ENCODE data around the gene ARID1A. TPM values are rescaled to one million over a fixed set of nuclear protein-coding genes. Genes with fewer than 3 reads are reported as not detected.

Gene ARID1A
- polyA plus RNA-seq, 1 donor (not counting 4 experiments of a cell fraction or from before 2014, with no cell fraction given) = 10.2 TPM

DNA sequence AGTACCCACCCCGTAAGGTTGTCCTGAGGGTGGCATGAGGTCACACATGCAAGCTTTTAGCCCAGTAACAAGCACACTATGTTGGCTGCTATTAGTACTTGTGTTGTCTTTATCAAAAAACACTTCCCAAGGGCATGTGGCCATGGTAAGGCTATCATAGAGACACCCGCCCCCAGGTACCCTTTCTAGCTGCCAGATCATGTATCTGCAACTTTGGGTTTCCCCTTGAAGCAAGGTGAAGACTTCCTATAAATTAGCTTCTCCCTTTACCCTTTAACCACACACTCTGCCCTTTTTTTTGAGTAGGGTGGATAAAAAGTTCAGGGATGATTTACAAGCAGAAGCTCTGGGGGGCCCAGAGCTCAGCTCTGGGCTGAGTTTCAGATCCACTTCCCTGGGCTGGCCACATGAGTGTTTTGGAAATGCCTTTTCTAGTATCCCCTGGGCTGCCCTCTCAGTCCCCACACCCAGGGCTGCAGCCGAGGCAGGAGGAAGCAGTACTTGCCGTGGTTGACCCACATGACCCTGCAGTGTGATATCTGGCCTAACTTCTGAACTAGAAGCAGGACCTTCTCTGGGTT is 132.7 kb downstream of the ARID1A start:
- TF ChIP-seq, protein P1, sequence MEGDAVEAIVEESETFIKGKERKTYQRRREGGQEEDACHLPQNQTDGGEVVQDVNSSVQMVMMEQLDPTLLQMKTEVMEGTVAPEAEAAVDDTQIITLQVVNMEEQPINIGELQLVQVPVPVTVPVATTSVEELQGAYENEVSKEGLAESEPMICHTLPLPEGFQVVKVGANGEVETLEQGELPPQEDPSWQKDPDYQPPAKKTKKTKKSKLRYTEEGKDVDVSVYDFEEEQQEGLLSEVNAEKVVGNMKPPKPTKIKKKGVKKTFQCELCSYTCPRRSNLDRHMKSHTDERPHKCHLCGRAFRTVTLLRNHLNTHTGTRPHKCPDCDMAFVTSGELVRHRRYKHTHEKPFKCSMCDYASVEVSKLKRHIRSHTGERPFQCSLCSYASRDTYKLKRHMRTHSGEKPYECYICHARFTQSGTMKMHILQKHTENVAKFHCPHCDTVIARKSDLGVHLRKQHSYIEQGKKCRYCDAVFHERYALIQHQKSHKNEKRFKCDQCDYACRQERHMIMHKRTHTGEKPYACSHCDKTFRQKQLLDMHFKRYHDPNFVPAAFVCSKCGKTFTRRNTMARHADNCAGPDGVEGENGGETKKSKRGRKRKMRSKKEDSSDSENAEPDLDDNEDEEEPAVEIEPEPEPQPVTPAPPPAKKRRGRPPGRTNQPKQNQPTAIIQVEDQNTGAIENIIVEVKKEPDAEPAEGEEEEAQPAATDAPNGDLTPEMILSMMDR (optimal IDR thresholded peaks at IDR 0.05 in 1 of 3, IDR thresholded peaks at IDR 0.05 in 1 of 3, conservative IDR thresholded peaks at IDR 0.05 in 1 of 3; ENCODE audit: extremely low read depth in 1 of 3, insufficient read depth in 2 of 3, low read length in 3 of 3) = no peak
- no peak for TF ChIP-seq EZH2 (IDR thresholded peaks at IDR 0.05; ENCODE audit: low read length)
- no peak for FAIRE-seq
- no peaks in the 10 kb centered on the region for H3K27me3 ChIP-seq (ENCODE audit: control insufficient read depth, extremely low read depth, insufficient read depth, low read length)
- H2AFZ ChIP-seq (ENCODE audit: control insufficient read depth, low read length) = no peak overlapping the region
- peak overlapping the region; percentile 22 for H3K4me2 ChIP-seq (ENCODE audit: control insufficient read depth, extremely low read depth, insufficient read depth, low read depth, low read length)
- DNase-seq (ENCODE audit: low read depth, low spot score) = no peak
- H3K36me3 ChIP-seq (ENCODE audit: control insufficient read depth in 2 of 2, extremely low read depth in 1 of 2, insufficient read depth in 2 of 2, low read length in 2 of 2) = peaks cover 7 to 29% of the 10 kb centered on the region in 2 experiments
- H3K4me3 ChIP-seq (ENCODE audit: control insufficient read depth in 2 of 3, extremely low read depth in 1 of 3, insufficient read depth in 2 of 3, low read depth in 1 of 3, low read length in 3 of 3) = no peak overlapping the region
- peak overlapping the region; percentile 22 for H3K9ac ChIP-seq (ENCODE audit: control insufficient read depth, extremely low read depth, insufficient read depth, low read length)
- dilution Hi-C loops (cut with MboI; ENCODE audit: extremely low pct_ligation_motif_present, low sequenced_read_pairs) = no loop called here
- H3K4me1 ChIP-seq (ENCODE audit: control insufficient read depth, extremely low read depth, insufficient read depth, low read length) = peaks cover 30% of the 10 kb centered on the region
- no peak overlapping the region for H3K27ac ChIP-seq (ENCODE audit: control insufficient read depth, insufficient read depth, low read length)
- H3K9me1 ChIP-seq (ENCODE audit: control insufficient read depth, extremely low read depth, insufficient read depth, low read length) = peaks cover 4% of the 10 kb centered on the region
- no peaks in the 10 kb centered on the region for H4K20me1 ChIP-seq (ENCODE audit: control insufficient read depth, extremely low read depth, insufficient read depth, low read length)
- peaks cover 43% of the 10 kb centered on the region for H3K79me2 ChIP-seq (ENCODE audit: control insufficient read depth, insufficient read depth, low read length)
- no peaks in the 10 kb centered on the region for H3K9me3 ChIP-seq (ENCODE audit: control insufficient read depth, low read depth, low read length)

DNA sequence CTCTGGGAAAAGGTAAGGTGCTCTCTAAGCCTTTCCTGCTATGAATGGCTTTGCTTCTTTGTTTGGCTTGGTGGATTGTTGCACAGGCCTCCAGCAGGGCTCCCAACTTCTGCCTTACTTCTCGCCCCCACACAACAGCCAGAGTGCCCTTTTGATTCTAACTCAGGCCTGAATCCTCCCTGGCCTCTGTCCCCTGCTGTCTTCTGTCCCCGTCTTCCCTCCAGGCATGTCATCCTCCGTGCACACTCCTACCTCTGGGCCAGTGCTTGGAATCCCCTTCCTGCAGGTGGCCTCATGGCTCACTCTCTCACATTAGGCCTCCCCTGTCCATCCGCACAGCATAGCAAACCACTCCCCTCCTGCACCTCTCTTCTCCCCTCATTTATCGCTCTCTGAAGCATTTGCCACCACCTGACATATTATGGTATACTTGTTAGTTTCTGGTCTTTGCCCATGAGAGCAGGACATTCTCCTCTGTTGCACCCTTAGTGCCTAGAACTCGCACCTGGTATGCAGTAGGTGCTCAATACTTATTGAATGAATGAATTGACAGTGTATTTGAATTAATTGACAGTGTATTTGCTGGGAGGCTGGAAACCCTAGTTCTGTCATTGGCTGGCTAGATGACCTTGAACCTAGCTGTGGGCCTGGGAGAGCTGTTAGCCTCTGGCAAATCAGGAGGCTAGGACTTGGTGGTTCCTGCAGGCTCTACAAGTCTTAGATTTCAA is 133.5 kb downstream of the ARID1A start:
- H3K4me2 ChIP-seq (ENCODE audit: control insufficient read depth, extremely low read depth, insufficient read depth, low read depth, low read length) = no peak overlapping the region
- peaks cover 30% of the 10 kb centered on the region for H3K4me1 ChIP-seq (ENCODE audit: control insufficient read depth, extremely low read depth, insufficient read depth, low read length)
- peaks cover 43% of the 10 kb centered on the region for H3K79me2 ChIP-seq (ENCODE audit: control insufficient read depth, insufficient read depth, low read length)
- DNase-seq (ENCODE audit: low read depth, low spot score) = no peak
- H3K27me3 ChIP-seq (ENCODE audit: control insufficient read depth, extremely low read depth, insufficient read depth, low read length) = no peaks in the 10 kb centered on the region
- no peak overlapping the region for H3K4me3 ChIP-seq (ENCODE audit: control insufficient read depth in 2 of 3, extremely low read depth in 1 of 3, insufficient read depth in 2 of 3, low read depth in 1 of 3, low read length in 3 of 3)
- H3K9me3 ChIP-seq (ENCODE audit: control insufficient read depth, low read depth, low read length) = no peaks in the 10 kb centered on the region
- H2AFZ ChIP-seq (ENCODE audit: control insufficient read depth, low read length) = no peak overlapping the region
- dilution Hi-C loops (cut with MboI; ENCODE audit: extremely low pct_ligation_motif_present, low sequenced_read_pairs) = no loop called here
- H3K36me3 ChIP-seq (ENCODE audit: control insufficient read depth in 2 of 2, extremely low read depth in 1 of 2, insufficient read depth in 2 of 2, low read length in 2 of 2) = peaks cover 12 to 32% of the 10 kb centered on the region in 2 experiments
- no peak overlapping the region for H3K9ac ChIP-seq (ENCODE audit: control insufficient read depth, extremely low read depth, insufficient read depth, low read length)
- H4K20me1 ChIP-seq (ENCODE audit: control insufficient read depth, extremely low read depth, insufficient read depth, low read length) = no peaks in the 10 kb centered on the region
- TF ChIP-seq EZH2 (IDR thresholded peaks at IDR 0.05; ENCODE audit: low read length) = no peak
- TF ChIP-seq, protein P1 (optimal IDR thresholded peaks at IDR 0.05 in 1 of 3, IDR thresholded peaks at IDR 0.05 in 1 of 3, conservative IDR thresholded peaks at IDR 0.05 in 1 of 3; ENCODE audit: extremely low read depth in 1 of 3, insufficient read depth in 2 of 3, low read length in 3 of 3) = no peak
- peaks cover 4% of the 10 kb centered on the region for H3K9me1 ChIP-seq (ENCODE audit: control insufficient read depth, extremely low read depth, insufficient read depth, low read length)
- FAIRE-seq = peak; percentile 29
- H3K27ac ChIP-seq (ENCODE audit: control insufficient read depth, insufficient read depth, low read length) = no peak overlapping the region

Measured in keratinocyte (primary cell).